Stimulated activated CD8-positive, alpha-beta memory T cell treated with anti-CD3 and anti-CD28 coated beads, Interleukin-15, amount 100 ng/mL, for 48 hours (primary cell): Measurements from ENCODE around the gene REV1.
"Not testable (repeated sequence)": the region's sequence is repeated elsewhere in the genome, so short reads cannot be mapped to it uniquely, and the experiment has no call there.

Experiments used
- DNase-seq, 2 donors: peaks; one replicate each; pipeline ENCODE4 v3.0.0-alpha.2; 2020; ENCODE audit warnings: low read depth in 2 of 2

Gene REV1

DNA sequence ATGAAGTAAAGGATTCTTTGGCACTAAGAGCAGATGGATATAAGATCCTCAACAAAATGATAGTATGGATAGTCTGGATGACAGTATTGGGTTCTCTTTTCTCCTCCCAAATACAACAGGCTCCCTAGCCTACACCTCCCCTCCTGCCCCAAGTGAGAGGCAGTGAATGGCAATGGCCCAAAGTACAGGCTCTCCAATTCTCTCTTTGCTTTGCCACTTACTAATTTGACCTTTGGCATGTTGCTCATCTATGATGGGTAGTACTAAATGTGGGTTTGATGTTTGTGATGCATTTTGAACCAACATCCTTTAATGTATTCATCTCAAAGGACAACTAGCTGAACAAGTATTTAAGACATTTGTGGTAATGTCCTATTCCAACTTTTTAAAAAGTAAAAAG is 86.7 kb downstream of the REV1 start:
- no peak for DNase-seq

DNA sequence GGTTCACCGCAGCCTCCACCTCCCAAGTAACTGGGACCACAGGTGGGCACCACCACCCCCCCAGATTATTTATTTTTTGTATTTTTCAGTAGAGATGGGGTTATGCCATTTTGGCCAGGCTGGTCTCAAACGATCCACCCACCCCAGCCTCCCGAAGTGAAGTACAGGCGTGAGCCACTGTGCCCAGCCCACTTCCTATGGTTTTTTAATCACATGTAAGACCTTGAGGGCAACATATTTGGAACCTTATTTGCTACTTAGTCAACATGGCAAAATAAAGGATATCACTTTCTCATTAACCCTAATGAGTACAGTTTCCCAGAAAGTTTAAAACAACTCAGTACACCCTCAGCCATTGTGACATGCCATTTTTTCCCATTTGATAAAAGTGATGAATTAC is 88.0 kb downstream of the REV1 start:
- no peak for DNase-seq

- DNase-seq = no peak
Measured at GRCh38 chr2:99399795-99400194, 90.0 kb downstream of the REV1 start.

GRCh38 chr2:99399063-99399462 is 90.8 kb downstream of the REV1 start:
- DNase-seq = no peak

DNA sequence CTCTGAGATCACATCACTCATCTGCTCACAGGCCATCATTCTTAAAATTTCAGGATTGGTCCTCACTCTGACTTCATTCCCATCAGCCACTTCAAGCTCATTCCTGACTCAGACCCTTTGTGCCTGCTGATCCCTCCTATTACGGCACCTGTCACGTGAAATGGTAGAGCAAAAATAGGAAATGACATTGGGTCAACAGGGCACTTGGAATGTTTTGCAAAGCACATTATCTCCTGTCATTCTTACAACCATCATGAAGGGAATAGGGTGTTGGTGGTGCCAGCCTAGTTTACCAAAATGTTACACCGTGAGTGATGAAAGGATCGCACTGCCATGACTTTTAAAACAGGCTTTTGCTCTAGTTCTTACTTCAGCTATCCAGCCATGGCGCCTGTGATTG is 91.5 kb downstream of the REV1 start:
- DNase-seq = no peak

- no peak for DNase-seq
Measured at GRCh38 chr2:99397266-99397920, 92.4 kb downstream of the REV1 start.

GRCh38 chr2:99395589-99396130 is 94.2 kb downstream of the REV1 start:
- DNase-seq = no peak

DNA sequence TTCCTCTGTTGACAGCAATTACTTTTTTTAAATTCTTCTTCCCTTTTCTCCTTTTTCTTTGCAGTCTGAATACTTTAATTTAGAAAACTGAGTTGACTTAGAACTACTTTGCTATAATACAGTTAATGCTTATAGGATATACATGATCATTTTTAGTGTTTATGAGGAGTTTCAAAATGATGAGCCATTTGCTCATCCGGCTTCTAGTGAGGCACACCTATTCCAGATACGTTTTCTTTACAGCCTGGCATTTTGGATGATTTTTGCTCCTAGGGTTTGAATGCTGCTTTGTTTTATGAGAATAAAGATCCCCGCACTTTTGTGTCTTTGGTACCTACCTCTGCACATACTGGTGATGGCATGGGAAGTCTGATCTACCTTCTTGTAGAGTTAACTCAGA is 99.9 kb downstream of the REV1 start:
- DNase-seq = no peak

- DNase-seq = no peak
Measured at GRCh38 chr2:99389371-99389770, 100.4 kb downstream of the REV1 start.

GRCh38 chr2:99388892-99389291 is 100.9 kb downstream of the REV1 start:
- no peak for DNase-seq

- DNase-seq = no peak
Measured at GRCh38 chr2:99386011-99386410, 103.8 kb downstream of the REV1 start.

DNA sequence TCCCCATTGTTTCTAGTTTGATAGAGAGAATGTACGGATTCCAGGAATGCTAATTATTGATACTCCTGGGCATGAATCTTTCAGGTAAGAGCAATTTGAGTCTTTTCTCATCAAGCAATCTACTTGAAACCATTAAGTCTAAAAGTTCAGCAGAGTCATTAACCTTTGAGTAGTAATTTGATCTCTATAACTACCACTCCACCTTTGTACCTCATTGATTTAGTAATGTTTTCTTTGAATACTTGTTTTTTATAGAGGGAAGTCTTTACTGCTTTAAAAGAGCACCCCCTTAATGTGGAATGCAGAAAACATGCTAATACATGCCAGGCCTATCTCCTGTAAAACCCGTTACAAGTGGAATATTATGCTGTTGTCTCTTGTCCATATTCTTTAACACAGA is 107.7 kb downstream of the REV1 start:
- no peak for DNase-seq

- no peak for DNase-seq
Measured at GRCh38 chr2:99380376-99381010, 109.3 kb downstream of the REV1 start.

DNA sequence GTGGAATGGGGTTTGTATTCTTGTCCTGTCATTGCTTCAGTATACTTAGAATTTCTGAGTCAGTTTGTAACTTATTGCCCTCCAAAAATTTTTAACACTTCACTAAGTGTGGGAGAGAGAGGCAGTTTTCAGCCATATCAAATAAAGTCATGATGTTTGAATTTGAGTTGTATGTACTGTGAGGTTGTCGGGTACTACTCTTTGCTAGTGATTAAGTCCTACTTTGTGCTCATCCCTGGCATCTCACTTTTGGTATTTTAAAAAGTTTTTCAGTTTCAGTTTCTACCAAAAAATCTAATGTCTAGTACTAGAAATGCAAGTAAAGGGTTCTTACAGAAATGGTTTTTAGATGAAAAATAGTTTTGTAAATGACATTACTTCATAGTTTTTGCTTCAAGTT is 111.9 kb downstream of the REV1 start:
- no peak for DNase-seq

- DNase-seq = no peak
Measured at GRCh38 chr2:99376254-99376864, 113.5 kb downstream of the REV1 start.

GRCh38 chr2:99374747-99375146 is 115.1 kb downstream of the REV1 start:
- no peak for DNase-seq

DNA sequence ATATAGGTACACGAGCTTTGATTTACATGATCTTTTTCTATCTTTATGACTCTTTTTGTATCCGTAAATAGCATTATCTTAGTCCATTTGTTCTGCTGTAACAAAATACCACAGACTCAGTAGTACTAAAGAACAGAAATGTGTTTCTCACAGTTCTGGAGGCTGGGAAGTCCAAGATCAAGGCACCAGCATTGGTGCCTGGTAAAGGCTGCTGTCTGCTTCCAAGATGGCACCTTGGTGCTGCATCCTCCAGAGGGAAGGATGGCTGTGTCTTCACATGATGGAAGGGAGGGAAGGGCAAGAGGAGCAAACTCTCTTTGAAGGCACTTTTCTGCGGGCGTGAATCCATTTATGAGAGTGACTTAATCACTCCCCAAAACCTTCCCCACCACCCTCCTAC is 116.7 kb downstream of the REV1 start:
- no peak for DNase-seq

- not testable (repeated sequence) for DNase-seq
Measured at GRCh38 chr2:99368854-99369253, 121.0 kb downstream of the REV1 start.

GRCh38 chr2:99365661-99366060 is 124.2 kb downstream of the REV1 start:
- no peak for DNase-seq

DNA sequence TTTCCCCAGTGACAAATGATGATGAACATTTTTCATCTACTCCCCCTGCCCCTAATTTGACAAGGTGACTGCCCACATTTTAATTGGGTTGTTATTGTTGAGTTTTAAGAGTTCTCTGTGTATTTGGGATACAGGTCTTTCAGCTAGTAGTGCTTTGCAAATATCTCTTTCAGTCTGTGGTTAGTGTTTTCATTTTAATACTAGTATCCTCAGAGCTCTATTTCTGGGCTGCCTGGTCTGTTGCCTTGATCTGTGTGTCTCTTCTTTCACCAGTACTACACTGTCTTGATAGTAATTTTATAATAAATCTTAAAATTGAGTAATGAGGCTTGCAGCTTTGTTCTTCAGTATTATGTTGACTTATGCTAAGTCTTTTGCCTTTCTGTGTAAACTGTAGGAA is 133.0 kb downstream of the REV1 start:
- no peak for DNase-seq

DNA sequence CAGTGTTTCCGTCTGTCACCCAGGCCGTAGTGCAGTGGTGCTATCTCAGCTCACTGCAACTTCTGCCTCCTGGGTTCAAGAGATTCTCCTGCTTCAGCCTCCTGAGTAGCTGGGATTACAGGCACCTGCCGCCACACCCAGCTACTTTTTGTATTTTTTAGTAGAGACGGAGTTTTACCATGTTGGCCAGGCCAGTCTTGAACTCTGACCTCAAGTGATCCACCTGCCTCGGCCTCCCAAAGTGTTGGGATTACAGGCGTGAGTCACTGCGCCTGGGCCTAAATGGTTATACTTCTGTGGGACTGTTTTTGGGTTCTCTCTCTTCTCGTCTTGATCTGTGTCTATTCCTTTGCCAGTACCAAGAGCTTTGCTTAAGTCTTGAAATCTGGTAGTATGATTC is 135.0 kb downstream of the REV1 start:
- DNase-seq = not testable (repeated sequence)

- DNase-seq = no peak
Measured at GRCh38 chr2:99354070-99354469, 135.7 kb downstream of the REV1 start.
